Mesothelial cell of epicardium (in vitro differentiated cells): Measurements from ENCODE around the gene ELMO1. TPM values are rescaled to one million over a fixed set of nuclear protein-coding genes. Genes with fewer than 3 reads are reported as not detected.

ENCODE experiments used
- DNase-seq, 2 experiments: peaks; one replicate each; pipeline ENCODE4 v3.0.0; 2021; ENCODE audit warnings: low spot score in 2 of 2; ENCODE audit not compliant: unreplicated experiment in 2 of 2
- H3K27ac Mint-ChIP-seq: 2 replicates; pipeline ENCODE4 v1.8.0; 2021; ENCODE audit warnings: mixed read lengths
- H3K27me3 Mint-ChIP-seq: 2 replicates; pipeline ENCODE4 v1.8.0; 2021; ENCODE audit warnings: low read depth, mixed read lengths
- H3K36me3 Mint-ChIP-seq: 2 replicates; pipeline ENCODE4 v1.8.0; 2021; ENCODE audit warnings: mixed read lengths
- H3K4me1 Mint-ChIP-seq: 2 replicates; pipeline ENCODE4 v1.8.0; 2021; ENCODE audit warnings: mixed read lengths
- H3K4me3 Mint-ChIP-seq: 2 replicates; pipeline ENCODE4 v1.8.0; 2021; ENCODE audit warnings: mild to moderate bottlenecking, moderate library complexity, mixed read lengths
- H3K9me3 Mint-ChIP-seq: 2 replicates; pipeline ENCODE4 v1.8.0; 2021; ENCODE audit warnings: mixed read lengths
- CTCF ChIP-seq: fragments of 200-600 bp; sonication (generic); IDR thresholded peaks from one replicate; pipeline ENCODE4 v1.5.0; 2021; ENCODE audit warnings: antibody characterized with exemption; ENCODE audit not compliant: unreplicated experiment
- total RNA-seq: library from RNA; stranded (reverse); gene quantifications from 3 replicates; pipeline ENCODE4 v1.2.1, GENCODE V29; 2021

ELMO1 gene
- total RNA-seq, 1 donor from 2014 or later = 9.6 TPM

- Mint-ChIP-seq H3K9me3 (no peaks in the 10 kb centered on the region), H3K36me3 (no peaks in the 10 kb centered on the region), H3K27ac (no peak overlapping the region), H3K27me3 (no peaks in the 10 kb centered on the region), H3K4me3 (no peak overlapping the region), H3K4me1 (no peaks in the 10 kb centered on the region)
- no peak for TF ChIP-seq CTCF
- no peak for DNase-seq
Measured at GRCh38 chr7:36855330-36855729, 593.3 kb downstream of the ELMO1 start.

GRCh38 chr7:36854652-36855051 is 594.0 kb downstream of the ELMO1 start:
- Mint-ChIP-seq H3K36me3 (no peaks in the 10 kb centered on the region), H3K4me1 (no peaks in the 10 kb centered on the region), H3K9me3 (no peaks in the 10 kb centered on the region), H3K4me3 (no peak overlapping the region), H3K27ac (no peak overlapping the region), H3K27me3 (no peaks in the 10 kb centered on the region)
- DNase-seq = no peak
- TF ChIP-seq CTCF = no peak

GRCh38 chr7:36852931-36853330 is 595.7 kb downstream of the ELMO1 start:
- H3K27me3 Mint-ChIP-seq = no peaks in the 10 kb centered on the region
- DNase-seq = no peak
- no peak overlapping the region for H3K4me3 Mint-ChIP-seq
- H3K36me3 Mint-ChIP-seq = peaks cover 2% of the 10 kb centered on the region
- H3K9me3 Mint-ChIP-seq = peaks cover 3% of the 10 kb centered on the region
- H3K4me1 Mint-ChIP-seq = no peaks in the 10 kb centered on the region
- no peak for TF ChIP-seq CTCF
- no peak overlapping the region for H3K27ac Mint-ChIP-seq

- H3K36me3 Mint-ChIP-seq = peaks cover 5% of the 10 kb centered on the region
Measured at GRCh38 chr7:36852017-36852416, 596.6 kb downstream of the ELMO1 start.

GRCh38 chr7:36851382-36851781 is 597.3 kb downstream of the ELMO1 start:
- peaks cover 14% of the 10 kb centered on the region for H3K9me3 Mint-ChIP-seq
- no peak for TF ChIP-seq CTCF
- H3K27me3 Mint-ChIP-seq = no peaks in the 10 kb centered on the region
- H3K4me3 Mint-ChIP-seq = no peak overlapping the region
- DNase-seq = no peak
- H3K27ac Mint-ChIP-seq = no peak overlapping the region
- H3K36me3 Mint-ChIP-seq = peaks cover 11% of the 10 kb centered on the region
- H3K4me1 Mint-ChIP-seq = no peaks in the 10 kb centered on the region

More at GRCh38 chr7:36852017-36852416, 596.6 kb downstream of the ELMO1 start:
- TF ChIP-seq CTCF = no peak
- Mint-ChIP-seq H3K4me1 (no peaks in the 10 kb centered on the region), H3K27me3 (no peaks in the 10 kb centered on the region), H3K27ac (no peak overlapping the region), H3K9me3 (peaks cover 7% of the 10 kb centered on the region), H3K4me3 (no peak overlapping the region)
- DNase-seq = no peak

- no peaks in the 10 kb centered on the region for H3K27me3 Mint-ChIP-seq
- no peak overlapping the region for H3K27ac Mint-ChIP-seq
- H3K4me1 Mint-ChIP-seq = no peaks in the 10 kb centered on the region
- no peak overlapping the region for H3K4me3 Mint-ChIP-seq
- no peak for TF ChIP-seq CTCF
- no peak for DNase-seq
- H3K36me3 Mint-ChIP-seq = peaks cover 11% of the 10 kb centered on the region
- H3K9me3 Mint-ChIP-seq = peaks cover 22% of the 10 kb centered on the region
Measured at GRCh38 chr7:36847946-36848345, 600.7 kb downstream of the ELMO1 start.
